ENCODE measurements around the gene PPP6R1.
A peak's percentile ranks its signal among the peaks of the same experiment; 100 is the strongest.

The PPP6R1 gene

GRCh38 chr19:55279770-55280643 lies 21.2 kb upstream of the PPP6R1 start, which contains the start of gene HSPBP1:
Gene HSPBP1, minus strand, starts transcription at chr19:55280110. Its CDS starts 502 bp downstream, at chr19:55279608.
- DNase-seq, result peak; percentile 98

DNA sequence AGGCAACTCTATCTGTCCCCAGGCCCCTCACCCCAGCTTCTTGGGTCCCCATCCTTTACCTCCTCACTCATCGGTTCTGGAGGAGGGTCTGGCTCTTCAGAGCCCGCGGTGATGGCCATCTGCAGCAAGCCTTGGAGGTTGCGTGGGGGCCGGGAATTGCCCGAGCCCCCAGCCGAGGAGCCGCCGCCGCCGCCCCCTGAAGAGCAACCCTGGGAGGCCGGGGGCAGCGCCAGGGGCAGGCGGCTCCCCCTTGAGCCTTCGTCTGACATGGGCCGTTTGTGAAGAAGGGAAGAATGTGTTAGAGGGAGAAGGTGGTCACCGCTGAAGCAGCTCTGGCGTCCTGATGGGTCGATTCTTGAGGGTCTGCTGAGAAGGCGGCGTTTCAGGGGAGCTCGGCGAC lies 20.5 kb upstream of the PPP6R1 start:
- no peak for DNase-seq

GRCh38 chr19:55278391-55279135 lies 19.7 kb upstream of the PPP6R1 start:
- DNase-seq, result no peak

DNA sequence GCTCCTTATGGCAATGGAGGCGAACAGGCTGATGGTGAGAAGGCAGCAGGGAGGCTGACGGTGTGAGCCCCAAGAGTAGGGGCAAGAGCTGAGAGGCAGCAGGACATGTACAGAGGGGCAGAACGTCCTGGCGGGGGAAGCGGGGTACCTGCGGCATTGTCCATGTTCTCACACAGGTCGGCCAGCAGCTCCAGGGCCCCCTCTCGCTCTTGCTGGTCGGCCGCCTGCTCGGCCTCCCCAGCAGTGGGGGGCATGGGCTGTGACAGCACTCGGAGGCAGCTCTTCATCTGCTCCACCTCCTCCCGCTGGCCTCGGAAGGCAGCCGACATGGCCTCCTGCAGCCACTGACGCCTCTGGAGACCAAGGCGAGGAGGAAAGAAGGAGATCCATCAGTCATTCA lies 18.7 kb upstream of the PPP6R1 start:
- no peak for DNase-seq

DNA sequence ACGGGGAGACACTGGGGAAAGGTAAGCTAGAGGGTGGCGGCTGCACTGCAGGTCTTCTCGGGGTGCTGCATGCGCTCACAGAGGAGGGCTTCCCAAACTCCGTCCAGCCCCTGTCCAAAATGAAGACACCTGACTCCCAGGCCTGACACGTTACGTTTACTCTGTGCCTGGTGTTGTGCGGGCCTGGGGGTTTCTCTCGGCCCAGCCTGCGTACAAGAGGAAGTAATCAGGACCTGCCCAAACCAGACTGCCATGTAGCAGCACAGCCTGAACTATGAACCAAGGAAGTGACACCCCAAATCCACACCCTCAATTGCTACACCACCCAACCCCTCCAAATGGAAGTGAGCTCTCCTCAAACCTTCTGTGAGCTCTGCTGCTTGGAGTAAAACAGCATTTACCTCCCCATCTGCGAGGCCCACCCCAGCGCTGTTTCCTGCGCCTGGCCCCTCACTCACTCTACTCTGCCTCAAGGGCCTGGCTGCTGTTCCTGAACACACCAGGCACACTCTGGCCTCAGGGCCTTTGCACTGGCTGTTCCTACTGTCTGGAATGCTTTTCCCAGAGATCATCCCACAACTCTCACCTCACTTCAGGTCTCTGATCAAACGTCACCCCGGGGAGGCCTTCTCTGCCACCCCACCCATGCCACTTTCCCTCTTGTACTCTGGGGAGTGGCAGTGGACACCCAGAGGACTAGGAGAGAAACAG lies 18.1 kb upstream of the PPP6R1 start:
- DNase-seq, result no peak

DNA sequence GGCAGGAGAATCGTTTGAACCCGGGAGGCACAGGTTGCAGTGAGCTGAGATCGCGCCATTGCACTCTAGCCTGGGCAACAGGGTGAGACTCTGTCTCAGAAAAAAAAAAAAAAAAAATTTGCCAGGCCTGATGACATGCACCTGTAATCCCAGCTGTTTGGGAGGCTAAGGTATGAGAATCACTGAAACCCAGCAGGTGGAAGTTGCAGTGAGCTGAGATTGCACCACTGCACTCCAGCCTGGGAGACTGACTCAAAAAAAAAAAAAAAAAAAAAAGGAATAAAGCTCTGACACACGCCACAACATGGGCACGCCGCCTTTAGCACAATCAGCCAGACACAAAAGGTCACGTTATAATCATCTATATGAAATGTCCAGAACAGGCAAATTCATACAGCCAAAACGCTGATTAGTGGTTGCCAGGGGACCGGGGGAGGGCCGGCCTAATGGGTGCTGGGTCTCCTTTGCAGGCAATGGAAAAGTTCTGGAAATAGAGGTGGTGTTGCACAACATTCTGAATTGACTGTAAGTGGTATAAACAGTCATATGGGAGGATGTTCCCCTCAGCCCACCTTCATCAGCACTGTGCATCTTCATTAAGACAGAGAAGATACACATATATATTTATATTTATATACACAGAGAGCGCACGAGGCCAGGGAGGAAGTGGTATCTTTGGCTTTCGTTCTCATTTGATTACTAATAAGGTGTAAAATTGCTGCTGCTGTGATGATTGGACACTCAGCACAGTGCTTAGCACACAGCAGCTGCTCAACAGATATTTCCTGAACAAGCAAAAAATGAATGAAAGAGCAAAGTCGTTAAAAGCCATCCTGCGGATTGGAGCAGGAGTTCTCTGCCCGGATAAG lies 17.3 kb upstream of the PPP6R1 start:
- no peak for DNase-seq

- DNase-seq, result peak; percentile 15
Observed at GRCh38 chr19:55273978-55274707, 15.3 kb upstream of the PPP6R1 start.

- no peak for DNase-seq
Observed at GRCh38 chr19:55272142-55272541, 13.3 kb upstream of the PPP6R1 start.

GRCh38 chr19:55270172-55270942 lies 11.5 kb upstream of the PPP6R1 start:
- no peak for DNase-seq

DNA sequence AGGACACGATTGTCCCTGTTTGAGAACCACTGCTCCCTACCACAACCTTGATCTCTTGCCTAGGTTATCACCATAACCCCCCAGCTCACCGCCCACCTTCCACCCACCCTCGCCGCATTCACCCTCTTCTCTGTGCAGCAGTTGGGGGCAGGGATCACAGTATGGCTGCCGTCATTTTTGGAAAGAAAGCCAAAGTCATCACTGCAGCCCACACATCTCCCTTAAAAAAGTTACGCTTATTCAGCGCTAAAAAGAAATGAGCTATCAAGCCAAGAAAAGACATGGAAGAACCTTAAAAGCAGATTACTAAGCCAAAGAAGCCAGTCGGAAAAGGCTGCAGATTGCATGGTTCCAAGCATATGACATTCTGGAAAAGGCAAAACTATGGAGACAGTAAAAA lies 10.5 kb upstream of the PPP6R1 start:
- no peak for DNase-seq

DNA sequence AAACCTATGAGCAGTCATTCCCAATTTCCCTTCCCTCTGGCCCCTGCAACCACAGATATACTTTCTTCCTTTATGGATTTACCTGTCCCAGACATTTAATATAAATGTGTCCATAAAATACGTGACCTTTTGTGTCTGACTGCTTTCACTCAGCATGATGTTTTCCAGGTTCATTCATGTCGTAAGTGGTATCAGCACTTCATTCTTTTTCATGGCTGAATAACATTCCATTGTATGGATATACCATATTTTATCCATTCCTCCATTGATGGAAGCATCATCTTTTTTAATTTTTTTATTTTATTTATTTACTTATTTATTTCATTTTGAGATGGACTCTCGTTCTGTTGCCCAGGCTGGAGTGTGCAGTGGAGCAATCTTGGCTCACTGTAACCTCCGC lies 8.0 kb upstream of the PPP6R1 start:
- no peak for DNase-seq

GRCh38 chr19:55266404-55266803 lies 7.6 kb upstream of the PPP6R1 start:
- no peak for DNase-seq

DNA sequence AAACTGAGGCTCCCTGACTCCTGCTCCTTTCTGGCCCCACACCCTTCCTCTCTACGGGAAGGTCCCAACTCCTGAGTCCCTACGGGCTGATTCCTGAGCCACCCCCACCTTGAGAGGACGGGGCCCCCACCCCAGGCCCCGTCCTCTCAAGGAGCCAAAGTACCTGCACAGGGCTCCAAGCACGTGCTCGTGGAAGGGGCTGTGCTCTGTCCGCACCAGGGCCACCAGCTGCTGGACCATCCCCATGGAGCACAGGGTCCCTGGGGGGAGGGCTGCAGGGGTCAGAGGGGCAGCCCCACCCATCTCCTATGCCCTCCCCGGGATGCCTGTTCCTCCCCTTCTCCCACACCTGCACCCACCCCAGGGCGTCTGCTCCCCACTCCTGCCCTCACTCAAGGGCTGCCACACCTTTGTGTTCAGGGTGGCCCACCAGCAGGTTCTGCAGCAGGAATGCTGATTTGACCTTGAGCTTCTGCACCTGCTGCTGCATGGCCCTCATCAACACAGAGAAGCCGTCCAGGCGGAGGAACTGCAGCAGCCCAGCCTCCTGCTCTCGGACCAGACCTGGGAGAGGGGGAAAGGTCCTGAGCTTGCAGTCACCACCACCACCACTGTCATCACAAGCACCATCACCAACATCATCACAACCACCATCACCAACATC lies 7.0 kb upstream of the PPP6R1 start:
- no peak for DNase-seq

- no peak for DNase-seq
Observed at GRCh38 chr19:55265173-55265572, 6.4 kb upstream of the PPP6R1 start.

DNA sequence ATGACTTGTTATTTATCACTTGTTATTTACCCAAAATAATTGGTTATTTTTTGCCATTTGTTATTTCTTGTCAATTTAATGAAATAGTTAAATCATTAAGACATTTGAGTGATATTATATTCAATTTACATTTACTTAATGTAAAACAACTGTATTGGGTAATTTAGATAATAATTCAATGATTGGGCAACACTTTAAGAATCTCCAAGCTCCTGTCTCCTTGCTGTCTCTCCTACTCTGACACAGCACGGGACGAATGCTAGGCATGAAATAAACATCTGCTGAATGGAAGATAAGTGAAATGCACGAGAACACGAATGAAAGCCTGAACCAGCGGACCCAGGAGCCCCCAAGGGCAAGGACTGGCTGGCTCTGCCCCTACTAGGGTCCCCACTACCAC lies 5.7 kb upstream of the PPP6R1 start:
- no peak for DNase-seq

DNA sequence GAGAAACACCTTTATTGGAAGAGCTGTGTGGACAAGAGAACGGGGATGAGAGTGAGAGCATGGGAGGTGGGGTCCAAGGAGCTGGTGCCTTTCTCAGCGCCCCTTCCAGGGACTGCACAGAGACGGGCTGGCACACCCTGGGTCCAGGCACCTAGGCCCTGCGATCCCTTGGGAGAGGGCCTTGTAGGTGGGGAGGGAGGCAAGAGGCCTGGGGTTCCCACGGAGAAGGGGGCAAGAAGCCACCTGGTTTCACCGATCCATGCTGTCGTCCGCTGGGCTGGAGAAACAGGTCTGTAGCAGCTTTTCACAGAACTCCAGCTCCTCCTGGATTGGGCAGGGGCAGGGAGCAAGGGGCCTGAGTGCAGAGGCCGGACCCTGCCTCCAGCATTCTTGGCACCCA lies 3.5 kb upstream of the PPP6R1 start:
- no peak for DNase-seq

GRCh38 chr19:55261671-55262126 lies 2.9 kb upstream of the PPP6R1 start:
- DNase-seq, result no peak

- no peak for DNase-seq
Observed at GRCh38 chr19:55259540-55260210, 858 bp upstream of the PPP6R1 start.

DNA sequence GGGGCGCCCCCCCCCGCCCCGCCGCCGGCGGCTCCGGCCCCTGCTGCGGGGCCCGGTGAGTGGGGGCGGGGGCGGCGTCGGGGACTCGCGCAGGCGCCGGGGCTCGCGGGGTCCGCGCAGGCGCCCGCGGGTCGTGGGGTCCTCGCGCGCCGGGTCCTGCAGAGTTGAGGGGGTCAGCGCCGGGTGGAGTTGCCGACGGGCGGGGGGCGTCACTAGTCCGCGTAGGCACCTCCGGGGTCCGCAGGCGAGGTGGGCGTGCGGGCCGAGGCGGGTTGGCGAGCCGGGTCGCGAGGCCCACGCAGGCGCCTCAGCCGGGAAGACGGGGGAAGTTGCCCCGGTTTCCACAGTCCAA lies 365 bp downstream of the PPP6R1 start:
- no peak for DNase-seq

Measured in eye (tissue), 1 donor.